ENCODE results near the gene SLC35F3.

- TF ChIP-seq REST (IDR thresholded peaks at IDR 0.05; ENCODE audit: insufficient read depth in 1 of 2, low read depth in 2 of 2, low read length in 1 of 2): no peak
- no peak for TF ChIP-seq CTCF (IDR thresholded peaks at IDR 0.05)
- TF ChIP-seq POLR2AphosphoS5 (IDR thresholded peaks at IDR 0.05; ENCODE audit: low read depth, low read length): no peak
- no peak for TF ChIP-seq SIN3A (IDR thresholded peaks at IDR 0.05; ENCODE audit: borderline replicate concordance, insufficient read depth, low read depth, low read length)
These were observed 67.3 kb downstream of the SLC35F3 start for GRCh38 chr1:233971753-233972152.
